ENCODE measurements around the gene CACFD1.

DNA sequence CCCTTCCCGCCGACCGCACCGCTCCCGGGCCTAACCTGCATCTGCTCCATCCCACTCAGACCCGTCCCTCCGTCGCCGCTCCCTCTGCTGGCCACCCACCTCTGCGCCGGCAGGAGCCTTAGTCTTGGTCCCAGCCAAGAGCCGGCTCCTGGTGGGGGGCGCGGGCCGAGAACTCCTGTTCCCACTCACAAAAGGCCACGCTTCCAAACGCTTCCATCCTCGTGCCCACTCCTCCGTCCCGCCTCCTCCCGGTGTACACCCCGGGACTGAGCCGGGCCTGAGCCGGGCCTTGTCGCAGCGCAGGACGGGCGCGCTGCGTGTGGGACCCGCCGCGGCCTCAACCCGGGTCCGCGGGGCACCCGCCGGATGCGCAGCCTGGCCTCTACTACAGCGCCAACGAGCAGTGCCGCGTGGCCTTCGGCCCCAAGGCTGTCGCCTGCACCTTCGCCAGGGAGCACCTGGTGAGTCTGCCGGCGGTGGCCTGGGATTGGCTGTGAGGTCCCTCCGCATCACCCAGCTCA, 30.1 kb upstream of the CACFD1 start:
- TF ChIP-seq, protein P1, sequence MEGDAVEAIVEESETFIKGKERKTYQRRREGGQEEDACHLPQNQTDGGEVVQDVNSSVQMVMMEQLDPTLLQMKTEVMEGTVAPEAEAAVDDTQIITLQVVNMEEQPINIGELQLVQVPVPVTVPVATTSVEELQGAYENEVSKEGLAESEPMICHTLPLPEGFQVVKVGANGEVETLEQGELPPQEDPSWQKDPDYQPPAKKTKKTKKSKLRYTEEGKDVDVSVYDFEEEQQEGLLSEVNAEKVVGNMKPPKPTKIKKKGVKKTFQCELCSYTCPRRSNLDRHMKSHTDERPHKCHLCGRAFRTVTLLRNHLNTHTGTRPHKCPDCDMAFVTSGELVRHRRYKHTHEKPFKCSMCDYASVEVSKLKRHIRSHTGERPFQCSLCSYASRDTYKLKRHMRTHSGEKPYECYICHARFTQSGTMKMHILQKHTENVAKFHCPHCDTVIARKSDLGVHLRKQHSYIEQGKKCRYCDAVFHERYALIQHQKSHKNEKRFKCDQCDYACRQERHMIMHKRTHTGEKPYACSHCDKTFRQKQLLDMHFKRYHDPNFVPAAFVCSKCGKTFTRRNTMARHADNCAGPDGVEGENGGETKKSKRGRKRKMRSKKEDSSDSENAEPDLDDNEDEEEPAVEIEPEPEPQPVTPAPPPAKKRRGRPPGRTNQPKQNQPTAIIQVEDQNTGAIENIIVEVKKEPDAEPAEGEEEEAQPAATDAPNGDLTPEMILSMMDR (conservative IDR thresholded peaks at IDR 0.05; ENCODE audit: low read depth in 2 of 2), result peak; percentile 59 to 66
- TF ChIP-seq POLR2AphosphoS5 (IDR thresholded peaks at IDR 0.05; ENCODE audit: low read depth) (peak; percentile 38), ZNF331 (CRISPR knock-in tag; IDR thresholded peaks at IDR 0.05; ENCODE audit: low read depth) (no peak), NANOG (IDR thresholded peaks at IDR 0.05; ENCODE audit: borderline replicate concordance) (no peak), EZH2 (IDR thresholded peaks at IDR 0.05; ENCODE audit: low read depth, unreplicated experiment) (no peak), EZH2phosphoT487 (IDR thresholded peaks at IDR 0.05; ENCODE audit: unreplicated experiment) (no peak), JUNB (IDR thresholded peaks at IDR 0.05; ENCODE audit: unreplicated experiment) (no peak), ETS1 (IDR thresholded peaks at IDR 0.05) (no peak), CREB1 (CRISPR knock-in tag; IDR thresholded peaks at IDR 0.05; ENCODE audit: low read depth) (no peak), STAT1 (IDR thresholded peaks at IDR 0.05; ENCODE audit: unreplicated experiment) (no peak), ZNF114 (CRISPR knock-in tag; IDR thresholded peaks at IDR 0.05) (no peak)
- TF ChIP-seq, protein P2, sequence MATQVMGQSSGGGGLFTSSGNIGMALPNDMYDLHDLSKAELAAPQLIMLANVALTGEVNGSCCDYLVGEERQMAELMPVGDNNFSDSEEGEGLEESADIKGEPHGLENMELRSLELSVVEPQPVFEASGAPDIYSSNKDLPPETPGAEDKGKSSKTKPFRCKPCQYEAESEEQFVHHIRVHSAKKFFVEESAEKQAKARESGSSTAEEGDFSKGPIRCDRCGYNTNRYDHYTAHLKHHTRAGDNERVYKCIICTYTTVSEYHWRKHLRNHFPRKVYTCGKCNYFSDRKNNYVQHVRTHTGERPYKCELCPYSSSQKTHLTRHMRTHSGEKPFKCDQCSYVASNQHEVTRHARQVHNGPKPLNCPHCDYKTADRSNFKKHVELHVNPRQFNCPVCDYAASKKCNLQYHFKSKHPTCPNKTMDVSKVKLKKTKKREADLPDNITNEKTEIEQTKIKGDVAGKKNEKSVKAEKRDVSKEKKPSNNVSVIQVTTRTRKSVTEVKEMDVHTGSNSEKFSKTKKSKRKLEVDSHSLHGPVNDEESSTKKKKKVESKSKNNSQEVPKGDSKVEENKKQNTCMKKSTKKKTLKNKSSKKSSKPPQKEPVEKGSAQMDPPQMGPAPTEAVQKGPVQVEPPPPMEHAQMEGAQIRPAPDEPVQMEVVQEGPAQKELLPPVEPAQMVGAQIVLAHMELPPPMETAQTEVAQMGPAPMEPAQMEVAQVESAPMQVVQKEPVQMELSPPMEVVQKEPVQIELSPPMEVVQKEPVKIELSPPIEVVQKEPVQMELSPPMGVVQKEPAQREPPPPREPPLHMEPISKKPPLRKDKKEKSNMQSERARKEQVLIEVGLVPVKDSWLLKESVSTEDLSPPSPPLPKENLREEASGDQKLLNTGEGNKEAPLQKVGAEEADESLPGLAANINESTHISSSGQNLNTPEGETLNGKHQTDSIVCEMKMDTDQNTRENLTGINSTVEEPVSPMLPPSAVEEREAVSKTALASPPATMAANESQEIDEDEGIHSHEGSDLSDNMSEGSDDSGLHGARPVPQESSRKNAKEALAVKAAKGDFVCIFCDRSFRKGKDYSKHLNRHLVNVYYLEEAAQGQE (IDR thresholded peaks at IDR 0.05; ENCODE audit: unreplicated experiment), result no peak
- TF ChIP-seq, protein P3, sequence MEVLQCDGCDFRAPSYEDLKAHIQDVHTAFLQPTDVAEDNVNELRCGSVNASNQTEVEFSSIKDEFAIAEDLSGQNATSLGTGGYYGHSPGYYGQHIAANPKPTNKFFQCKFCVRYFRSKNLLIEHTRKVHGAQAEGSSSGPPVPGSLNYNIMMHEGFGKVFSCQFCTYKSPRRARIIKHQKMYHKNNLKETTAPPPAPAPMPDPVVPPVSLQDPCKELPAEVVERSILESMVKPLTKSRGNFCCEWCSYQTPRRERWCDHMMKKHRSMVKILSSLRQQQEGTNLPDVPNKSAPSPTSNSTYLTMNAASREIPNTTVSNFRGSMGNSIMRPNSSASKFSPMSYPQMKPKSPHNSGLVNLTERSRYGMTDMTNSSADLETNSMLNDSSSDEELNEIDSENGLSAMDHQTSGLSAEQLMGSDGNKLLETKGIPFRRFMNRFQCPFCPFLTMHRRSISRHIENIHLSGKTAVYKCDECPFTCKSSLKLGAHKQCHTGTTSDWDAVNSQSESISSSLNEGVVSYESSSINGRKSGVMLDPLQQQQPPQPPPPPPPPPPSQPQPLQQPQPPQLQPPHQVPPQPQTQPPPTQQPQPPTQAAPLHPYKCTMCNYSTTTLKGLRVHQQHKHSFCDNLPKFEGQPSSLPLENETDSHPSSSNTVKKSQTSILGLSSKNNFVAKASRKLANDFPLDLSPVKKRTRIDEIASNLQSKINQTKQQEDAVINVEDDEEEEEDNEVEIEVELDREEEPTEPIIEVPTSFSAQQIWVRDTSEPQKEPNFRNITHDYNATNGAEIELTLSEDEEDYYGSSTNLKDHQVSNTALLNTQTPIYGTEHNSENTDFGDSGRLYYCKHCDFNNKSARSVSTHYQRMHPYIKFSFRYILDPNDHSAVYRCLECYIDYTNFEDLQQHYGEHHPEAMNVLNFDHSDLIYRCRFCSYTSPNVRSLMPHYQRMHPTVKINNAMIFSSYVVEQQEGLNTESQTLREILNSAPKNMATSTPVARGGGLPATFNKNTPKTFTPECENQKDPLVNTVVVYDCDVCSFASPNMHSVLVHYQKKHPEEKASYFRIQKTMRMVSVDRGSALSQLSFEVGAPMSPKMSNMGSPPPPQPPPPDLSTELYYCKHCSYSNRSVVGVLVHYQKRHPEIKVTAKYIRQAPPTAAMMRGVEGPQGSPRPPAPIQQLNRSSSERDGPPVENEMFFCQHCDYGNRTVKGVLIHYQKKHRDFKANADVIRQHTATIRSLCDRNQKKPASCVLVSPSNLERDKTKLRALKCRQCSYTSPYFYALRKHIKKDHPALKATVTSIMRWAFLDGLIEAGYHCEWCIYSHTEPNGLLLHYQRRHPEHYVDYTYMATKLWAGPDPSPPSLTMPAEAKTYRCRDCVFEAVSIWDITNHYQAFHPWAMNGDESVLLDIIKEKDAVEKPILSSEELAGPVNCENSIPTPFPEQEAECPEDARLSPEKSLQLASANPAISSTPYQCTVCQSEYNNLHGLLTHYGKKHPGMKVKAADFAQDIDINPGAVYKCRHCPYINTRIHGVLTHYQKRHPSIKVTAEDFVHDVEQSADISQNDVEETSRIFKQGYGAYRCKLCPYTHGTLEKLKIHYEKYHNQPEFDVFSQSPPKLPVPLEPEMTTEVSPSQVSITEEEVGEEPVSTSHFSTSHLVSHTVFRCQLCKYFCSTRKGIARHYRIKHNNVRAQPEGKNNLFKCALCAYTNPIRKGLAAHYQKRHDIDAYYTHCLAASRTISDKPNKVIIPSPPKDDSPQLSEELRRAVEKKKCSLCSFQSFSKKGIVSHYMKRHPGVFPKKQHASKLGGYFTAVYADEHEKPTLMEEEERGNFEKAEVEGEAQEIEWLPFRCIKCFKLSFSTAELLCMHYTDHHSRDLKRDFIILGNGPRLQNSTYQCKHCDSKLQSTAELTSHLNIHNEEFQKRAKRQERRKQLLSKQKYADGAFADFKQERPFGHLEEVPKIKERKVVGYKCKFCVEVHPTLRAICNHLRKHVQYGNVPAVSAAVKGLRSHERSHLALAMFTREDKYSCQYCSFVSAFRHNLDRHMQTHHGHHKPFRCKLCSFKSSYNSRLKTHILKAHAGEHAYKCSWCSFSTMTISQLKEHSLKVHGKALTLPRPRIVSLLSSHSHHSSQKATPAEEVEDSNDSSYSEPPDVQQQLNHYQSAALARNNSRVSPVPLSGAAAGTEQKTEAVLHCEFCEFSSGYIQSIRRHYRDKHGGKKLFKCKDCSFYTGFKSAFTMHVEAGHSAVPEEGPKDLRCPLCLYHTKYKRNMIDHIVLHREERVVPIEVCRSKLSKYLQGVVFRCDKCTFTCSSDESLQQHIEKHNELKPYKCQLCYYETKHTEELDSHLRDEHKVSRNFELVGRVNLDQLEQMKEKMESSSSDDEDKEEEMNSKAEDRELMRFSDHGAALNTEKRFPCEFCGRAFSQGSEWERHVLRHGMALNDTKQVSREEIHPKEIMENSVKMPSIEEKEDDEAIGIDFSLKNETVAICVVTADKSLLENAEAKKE (CRISPR knock-in tag; IDR thresholded peaks at IDR 0.05), result no peak

Data from GM23338 (cell line).